Vagina (tissue), 2 donors: ENCODE results near the gene PLA2G4B. TPM values are rescaled to one million over a fixed set of nuclear protein-coding genes. Genes with fewer than 3 reads are reported as not detected.

Source experiments
- DNase-seq, 2 donors: peaks; one replicate each; pipeline ENCODE4 v3.0.0-alpha.2; 2017; ENCODE audit errors: extremely low spot score in 2 of 2
- H3K27ac ChIP-seq: fragments of 200-600 bp; sonication (generic); one replicate; pipeline ENCODE4 v1.5.1; 2019
- H3K27me3 ChIP-seq: fragments of 200-600 bp; sonication (generic); one replicate; pipeline ENCODE4 v1.5.1; 2019
- H3K36me3 ChIP-seq, 2 donors: fragments of 200-600 bp; sonication (generic); one replicate each; pipeline ENCODE4 v1.5.1; 2017 to 2019
- H3K4me1 ChIP-seq: fragments of 200-600 bp; sonication (generic); one replicate; pipeline ENCODE4 v1.5.1; 2019
- H3K4me3 ChIP-seq, 2 donors: fragments of 200-600 bp; sonication (generic); 1 replicate in 1 of 2; 2 replicates in 1 of 2; pipeline ENCODE4 v1.5.1; 2016 to 2019
- H3K9me3 ChIP-seq: fragments of 200-600 bp; sonication (generic); one replicate; pipeline ENCODE4 v1.5.1; 2019
- CTCF ChIP-seq, 3 experiments: fragments of 450-650 bp in 2 of 3; fragments of 200-600 bp in 1 of 3; sonication (generic) in 1 of 3; IDR thresholded peaks; one replicate each; pipeline ENCODE4 v1.5.1; 2017 to 2019; ENCODE audit warnings: antibody characterized with exemption in 3 of 3, mild to moderate bottlenecking in 2 of 3, moderate library complexity in 2 of 3
- POLR2A ChIP-seq, 2 donors: fragments of 450-650 bp; IDR thresholded peaks; one replicate each; pipeline ENCODE4 v1.6.1; 2017; ENCODE audit warnings: antibody characterized with exemption in 2 of 2, mild to moderate bottlenecking in 2 of 2, moderate library complexity in 2 of 2
- POLR2AphosphoS5 ChIP-seq, 2 donors: sonication (generic); formaldehyde crosslinking; IDR thresholded peaks; one replicate each; pipeline ENCODE4 v1.9.0; 2017; ENCODE audit warnings: antibody characterized with exemption in 2 of 2, mild to moderate bottlenecking in 2 of 2, low read depth in 1 of 2; ENCODE audit not compliant: insufficient read depth in 1 of 2
- intact Hi-C: fragments of 100-400 bp; cut with DNase I; formaldehyde crosslinking; loops from one replicate; pipeline ENCODE4 v1.15.1; 2023
- total RNA-seq: library from RNA; depleted of rRNA; stranded (reverse); fragments of >200 nt; gene quantifications from one replicate; pipeline ENCODE4 v1.2.3, GENCODE V29; 2016

PLA2G4B gene
- total RNA-seq, 1 donor from 2014 or later = 34.1 TPM

- intact Hi-C loops = no loop called here
- DNase-seq = no peak
- no peak overlapping the region for H3K27ac ChIP-seq
- no peak overlapping the region for H3K4me3 ChIP-seq
- peaks cover 0 to 18% of the 10 kb centered on the region in 2 donors for H3K36me3 ChIP-seq
- H3K4me1 ChIP-seq = peaks cover 34% of the 10 kb centered on the region
- H3K9me3 ChIP-seq = no peaks in the 10 kb centered on the region
- no peaks in the 10 kb centered on the region for H3K27me3 ChIP-seq
- TF ChIP-seq POLR2A (IDR thresholded peaks at IDR 0.05) (no peak), CTCF (IDR thresholded peaks at IDR 0.05) (no peak), POLR2AphosphoS5 (IDR thresholded peaks at IDR 0.05; ENCODE audit: insufficient read depth in 1 of 2, low read depth in 1 of 2) (no peak)
These were observed 29.5 kb upstream of the PLA2G4B start for GRCh38 chr15:41809121-41809520.

GRCh38 chr15:41809526-41810220, 29.0 kb upstream of the PLA2G4B start:
- no peak for TF ChIP-seq POLR2A (IDR thresholded peaks at IDR 0.05)
- TF ChIP-seq POLR2AphosphoS5 (IDR thresholded peaks at IDR 0.05; ENCODE audit: insufficient read depth in 1 of 2, low read depth in 1 of 2) = no peak
- no peak for TF ChIP-seq CTCF (IDR thresholded peaks at IDR 0.05)
- DNase-seq = no peak
- H3K36me3 ChIP-seq = peaks cover 0 to 24% of the 10 kb centered on the region in 2 donors
- intact Hi-C loops = loop anchor here (5.0 kb wide), 2 partner anchors 37 to 207 kb away; partner anchors contain the start of gene MAPKBP1
- H3K27me3 ChIP-seq = no peaks in the 10 kb centered on the region
- H3K9me3 ChIP-seq = no peaks in the 10 kb centered on the region
- H3K4me3 ChIP-seq = no peak overlapping the region
- H3K27ac ChIP-seq = no peak overlapping the region
- H3K4me1 ChIP-seq = peaks cover 29% of the 10 kb centered on the region

- Histone ChIP-seq H3K4me1 (peaks cover 17% of the 10 kb centered on the region), H3K36me3 (peaks cover 0 to 24% of the 10 kb centered on the region in 2 donors), H3K4me3 (no peak overlapping the region), H3K9me3 (no peaks in the 10 kb centered on the region), H3K27ac (no peak overlapping the region), H3K27me3 (no peaks in the 10 kb centered on the region)
- TF ChIP-seq POLR2AphosphoS5 (IDR thresholded peaks at IDR 0.05; ENCODE audit: insufficient read depth in 1 of 2, low read depth in 1 of 2) (no peak), CTCF (IDR thresholded peaks at IDR 0.05) (no peak), POLR2A (IDR thresholded peaks at IDR 0.05) (no peak)
- no peak for DNase-seq
- intact Hi-C loops = loop anchor here (5.0 kb wide), 2 partner anchors 39 to 209 kb away; partner anchors contain the start of gene MAPKBP1
These were observed 27.8 kb upstream of the PLA2G4B start for GRCh38 chr15:41810651-41811431.

- no peaks in the 10 kb centered on the region for H3K27me3 ChIP-seq
- intact Hi-C loops = loop anchor here (5.0 kb wide), 2 partner anchors 39 to 209 kb away; partner anchors contain the start of gene MAPKBP1
- H3K9me3 ChIP-seq = no peaks in the 10 kb centered on the region
- H3K4me1 ChIP-seq = peaks cover 9% of the 10 kb centered on the region
- H3K27ac ChIP-seq = no peak overlapping the region
- H3K36me3 ChIP-seq = peaks cover 0 to 29% of the 10 kb centered on the region in 2 donors
- TF ChIP-seq POLR2A (IDR thresholded peaks at IDR 0.05) = no peak
- peak; percentile 74 to 91 (median 82) for TF ChIP-seq CTCF (IDR thresholded peaks at IDR 0.05)
- peak in 1 of 2 donors; percentile 39 for TF ChIP-seq POLR2AphosphoS5 (IDR thresholded peaks at IDR 0.05; ENCODE audit: insufficient read depth in 1 of 2, low read depth in 1 of 2)
- DNase-seq = no peak
- no peak overlapping the region for H3K4me3 ChIP-seq
These were observed 27.0 kb upstream of the PLA2G4B start for GRCh38 chr15:41811432-41812195.
